A673 (cell line): ENCODE data around the gene GAS2. TPM values are rescaled to one million over a fixed set of nuclear protein-coding genes. Genes with fewer than 3 reads are reported as not detected.

Source experiments
- BruUV-seq: library from RNA; stranded (reverse); fragments of 400-500 nt; replicated peaks from 2 replicates; lab custom pipeline; 2021; lab: Mats Ljungman, UMichigan
- CTCF ChIA-PET: fragments of 300-600 bp; sonication (Branson Sonifier 250); formaldehyde crosslinking; loops from one replicate; lab custom pipeline; 2022; ENCODE audit warnings: antibody characterized with exemption; lab: Charles Lee
- POLR2A ChIA-PET: fragments of 300-600 bp; sonication (Branson Sonifier 250); formaldehyde crosslinking; loops from one replicate; lab custom pipeline; 2022; ENCODE audit warnings: antibody characterized with exemption; ENCODE audit not compliant: low non-redundant PET; lab: Charles Lee
- DNase-seq: peaks from one replicate; pipeline ENCODE4 v3.0.0-alpha.2; 2015; ENCODE audit warnings: low spot score
- H3K27ac ChIP-seq: fragments of 200-600 bp; sonication (generic); 2 replicates; pipeline ENCODE4 v1.5.1; 2016; ENCODE audit warnings: mixed run types, low read depth, mild to moderate bottlenecking, mixed read lengths, antibody characterized with exemption, low read length; ENCODE audit not compliant: poor library complexity, severe bottlenecking
- H3K27me3 ChIP-seq: fragments of 200-600 bp; sonication (generic); replicated peaks from 2 replicates; pipeline ENCODE4 v1.6.1; 2017; ENCODE audit warnings: mixed run types, low read depth, mild to moderate bottlenecking, mixed read lengths, antibody characterized with exemption, low read length; ENCODE audit not compliant: insufficient read depth, poor library complexity
- H3K36me3 ChIP-seq: fragments of 200-600 bp; sonication (generic); 2 replicates; pipeline ENCODE4 v1.6.1; 2016; ENCODE audit warnings: mixed run types, mild to moderate bottlenecking, mixed read lengths, antibody characterized with exemption, low read length; ENCODE audit not compliant: insufficient read depth, poor library complexity, severe bottlenecking
- H3K4me1 ChIP-seq: fragments of 200-600 bp; sonication (generic); 2 replicates; pipeline ENCODE4 v1.6.1; 2017; ENCODE audit warnings: mixed run types, mild to moderate bottlenecking, mixed read lengths, antibody characterized with exemption, low read length; ENCODE audit not compliant: insufficient read depth, poor library complexity, severe bottlenecking
- H3K4me3 ChIP-seq: fragments of 200-600 bp; sonication (generic); 2 replicates; pipeline ENCODE4 v1.5.1; 2016; ENCODE audit warnings: low read depth, mixed run types, mild to moderate bottlenecking, mixed read lengths, low read length; ENCODE audit not compliant: poor library complexity, severe bottlenecking
- H3K9me3 ChIP-seq: fragments of 200-600 bp; sonication (generic); 2 replicates; pipeline ENCODE4 v1.6.1; 2016; ENCODE audit warnings: mixed run types, low read depth, mild to moderate bottlenecking, mixed read lengths, antibody characterized with exemption, low read length; ENCODE audit not compliant: poor library complexity, severe bottlenecking
- EZH2 ChIP-seq: fragments of 200-600 bp; sonication (generic); IDR thresholded peaks from 2 replicates; pipeline ENCODE4 v1.6.1; 2017; ENCODE audit warnings: borderline replicate concordance, low read depth, mild to moderate bottlenecking, mixed read lengths, antibody characterized with exemption, low read length; ENCODE audit not compliant: poor library complexity, severe bottlenecking
- intact Hi-C: fragments of 100-400 bp; cut with micrococcal nuclease; formaldehyde crosslinking; loops from one replicate; pipeline ENCODE4 v1.10.0; 2022; ENCODE audit not compliant: unreplicated experiment
- total RNA-seq: library from RNA; stranded (reverse); gene quantifications from 2 replicates; pipeline ENCODE4 v1.2.3, GENCODE V29; 2021
- TF ChIP-seq, protein P1 (sequence below): fragments of 300-800, 200-600 bp; sonication (generic); conservative IDR thresholded peaks from 2 replicates; pipeline ENCODE4 v1.5.1; 2017; ENCODE audit warnings: low read depth, mild to moderate bottlenecking, antibody characterized with exemption, low read length, moderate library complexity, mixed read lengths

Gene GAS2
- total RNA-seq, 1 experiment from 2014 or later, result 1.8 TPM

DNA sequence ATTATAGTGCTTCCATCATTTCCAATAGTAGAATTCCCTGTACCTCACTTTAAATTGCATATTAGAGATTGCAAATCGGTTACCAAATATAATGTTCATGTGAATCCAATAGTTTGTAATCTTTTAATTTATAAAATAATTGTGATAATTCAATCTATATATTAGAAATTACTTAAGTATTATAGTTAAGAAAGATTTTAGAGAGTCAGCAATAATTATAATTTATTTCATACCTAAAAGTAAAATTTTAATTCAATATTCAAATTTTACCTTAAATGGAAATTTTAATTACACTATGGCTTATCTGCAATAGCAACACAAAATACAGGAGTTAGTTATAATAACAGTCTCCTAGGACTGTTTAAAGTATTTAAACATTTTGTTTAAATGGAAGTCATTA lies 180.3 kb downstream of the GAS2 start:
- no peaks in the 10 kb centered on the region for H3K36me3 ChIP-seq
- no peaks in the 10 kb centered on the region for H3K4me1 ChIP-seq
- no peak overlapping the region for H3K27ac ChIP-seq
- POLR2A ChIA-PET, result no interaction called here
- CTCF ChIA-PET, result no interaction called here
- no peak overlapping the region for H3K4me3 ChIP-seq
- H3K27me3 ChIP-seq, result no peaks in the 10 kb centered on the region
- DNase-seq, result no peak
- intact Hi-C loops, result no loop called here
- BruUV-seq, result no TSS peak
- TF ChIP-seq, protein P1, sequence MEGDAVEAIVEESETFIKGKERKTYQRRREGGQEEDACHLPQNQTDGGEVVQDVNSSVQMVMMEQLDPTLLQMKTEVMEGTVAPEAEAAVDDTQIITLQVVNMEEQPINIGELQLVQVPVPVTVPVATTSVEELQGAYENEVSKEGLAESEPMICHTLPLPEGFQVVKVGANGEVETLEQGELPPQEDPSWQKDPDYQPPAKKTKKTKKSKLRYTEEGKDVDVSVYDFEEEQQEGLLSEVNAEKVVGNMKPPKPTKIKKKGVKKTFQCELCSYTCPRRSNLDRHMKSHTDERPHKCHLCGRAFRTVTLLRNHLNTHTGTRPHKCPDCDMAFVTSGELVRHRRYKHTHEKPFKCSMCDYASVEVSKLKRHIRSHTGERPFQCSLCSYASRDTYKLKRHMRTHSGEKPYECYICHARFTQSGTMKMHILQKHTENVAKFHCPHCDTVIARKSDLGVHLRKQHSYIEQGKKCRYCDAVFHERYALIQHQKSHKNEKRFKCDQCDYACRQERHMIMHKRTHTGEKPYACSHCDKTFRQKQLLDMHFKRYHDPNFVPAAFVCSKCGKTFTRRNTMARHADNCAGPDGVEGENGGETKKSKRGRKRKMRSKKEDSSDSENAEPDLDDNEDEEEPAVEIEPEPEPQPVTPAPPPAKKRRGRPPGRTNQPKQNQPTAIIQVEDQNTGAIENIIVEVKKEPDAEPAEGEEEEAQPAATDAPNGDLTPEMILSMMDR, result no peak
- no peak for TF ChIP-seq EZH2
- no peaks in the 10 kb centered on the region for H3K9me3 ChIP-seq

DNA sequence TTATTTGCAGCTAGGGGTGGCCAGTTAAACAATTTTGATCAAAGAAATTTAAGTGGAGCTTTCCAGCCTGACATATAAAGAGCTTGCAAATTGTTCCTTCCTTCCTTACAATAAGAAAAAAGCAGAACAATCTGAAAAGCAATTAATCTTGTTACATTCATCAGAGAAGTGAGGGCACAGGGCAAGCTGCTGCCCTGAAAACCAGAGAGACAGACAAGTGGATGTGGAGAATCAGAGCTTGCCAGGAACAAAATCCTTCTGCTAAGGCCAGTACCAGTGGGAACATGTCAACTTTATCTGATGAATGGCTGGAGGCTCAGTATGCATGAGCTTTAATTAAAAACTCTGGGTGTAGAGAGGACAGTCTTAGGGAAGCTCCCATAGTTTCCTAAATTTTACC lies 185.1 kb downstream of the GAS2 start:
- Histone ChIP-seq H3K4me1 (no peaks in the 10 kb centered on the region), H3K9me3 (no peaks in the 10 kb centered on the region), H3K36me3 (no peaks in the 10 kb centered on the region), H3K27ac (no peak overlapping the region), H3K27me3 (no peaks in the 10 kb centered on the region), H3K4me3 (no peak overlapping the region)
- no TSS peak for BruUV-seq
- no peak for DNase-seq
- ChIA-PET POLR2A (no interaction called here), CTCF (interaction anchor here (1.0 kb wide), 1 partner anchor 25 kb away, joined by 3 read pairs; no protein-coding TSS in a partner anchor)
- intact Hi-C loops, result no loop called here
- no peak for TF ChIP-seq EZH2
- TF ChIP-seq, protein P1, result no peak

DNA sequence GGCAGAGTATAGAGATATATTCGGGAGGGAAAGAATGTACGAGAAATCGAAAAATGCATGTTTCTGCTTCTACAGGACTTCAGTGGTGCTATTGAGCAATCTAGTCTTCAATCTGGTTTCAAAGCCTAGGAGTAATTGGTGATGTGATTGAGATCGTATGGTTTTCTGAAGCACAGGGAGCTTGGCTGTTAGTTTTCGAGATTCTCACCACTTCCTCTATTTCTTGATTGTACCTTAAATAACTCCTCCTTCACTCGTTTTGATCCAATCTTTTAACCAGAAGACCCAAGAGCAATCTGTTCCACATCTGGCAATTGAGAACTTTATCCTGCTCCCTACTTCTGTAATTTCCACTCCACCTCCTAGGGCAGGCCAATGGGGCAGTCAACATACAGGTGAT lies 193.3 kb downstream of the GAS2 start:
- Histone ChIP-seq H3K27me3 (no peaks in the 10 kb centered on the region), H3K4me1 (no peaks in the 10 kb centered on the region), H3K27ac (no peak overlapping the region), H3K36me3 (no peaks in the 10 kb centered on the region), H3K9me3 (no peaks in the 10 kb centered on the region), H3K4me3 (no peak overlapping the region)
- CTCF ChIA-PET, result no interaction called here
- DNase-seq, result no peak
- no TSS peak for BruUV-seq
- intact Hi-C loops, result no loop called here
- POLR2A ChIA-PET, result no interaction called here
- TF ChIP-seq, protein P1, result no peak
- TF ChIP-seq EZH2, result no peak
